ENCODE results near the gene CHRNB4. TPM values are rescaled to one million over a fixed set of nuclear protein-coding genes. Genes with fewer than 3 reads are reported as not detected.

The CHRNB4 gene, protein sequence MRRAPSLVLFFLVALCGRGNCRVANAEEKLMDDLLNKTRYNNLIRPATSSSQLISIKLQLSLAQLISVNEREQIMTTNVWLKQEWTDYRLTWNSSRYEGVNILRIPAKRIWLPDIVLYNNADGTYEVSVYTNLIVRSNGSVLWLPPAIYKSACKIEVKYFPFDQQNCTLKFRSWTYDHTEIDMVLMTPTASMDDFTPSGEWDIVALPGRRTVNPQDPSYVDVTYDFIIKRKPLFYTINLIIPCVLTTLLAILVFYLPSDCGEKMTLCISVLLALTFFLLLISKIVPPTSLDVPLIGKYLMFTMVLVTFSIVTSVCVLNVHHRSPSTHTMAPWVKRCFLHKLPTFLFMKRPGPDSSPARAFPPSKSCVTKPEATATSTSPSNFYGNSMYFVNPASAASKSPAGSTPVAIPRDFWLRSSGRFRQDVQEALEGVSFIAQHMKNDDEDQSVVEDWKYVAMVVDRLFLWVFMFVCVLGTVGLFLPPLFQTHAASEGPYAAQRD
- total RNA-seq: not detected in 2 replicates

GRCh38 chr15:78641102-78641748 lies at the start of gene CHRNB4:
CHRNB4 (minus strand) TSS chr15:78641210; CDS start chr15:78641133, 77 bp downstream.

DNA sequence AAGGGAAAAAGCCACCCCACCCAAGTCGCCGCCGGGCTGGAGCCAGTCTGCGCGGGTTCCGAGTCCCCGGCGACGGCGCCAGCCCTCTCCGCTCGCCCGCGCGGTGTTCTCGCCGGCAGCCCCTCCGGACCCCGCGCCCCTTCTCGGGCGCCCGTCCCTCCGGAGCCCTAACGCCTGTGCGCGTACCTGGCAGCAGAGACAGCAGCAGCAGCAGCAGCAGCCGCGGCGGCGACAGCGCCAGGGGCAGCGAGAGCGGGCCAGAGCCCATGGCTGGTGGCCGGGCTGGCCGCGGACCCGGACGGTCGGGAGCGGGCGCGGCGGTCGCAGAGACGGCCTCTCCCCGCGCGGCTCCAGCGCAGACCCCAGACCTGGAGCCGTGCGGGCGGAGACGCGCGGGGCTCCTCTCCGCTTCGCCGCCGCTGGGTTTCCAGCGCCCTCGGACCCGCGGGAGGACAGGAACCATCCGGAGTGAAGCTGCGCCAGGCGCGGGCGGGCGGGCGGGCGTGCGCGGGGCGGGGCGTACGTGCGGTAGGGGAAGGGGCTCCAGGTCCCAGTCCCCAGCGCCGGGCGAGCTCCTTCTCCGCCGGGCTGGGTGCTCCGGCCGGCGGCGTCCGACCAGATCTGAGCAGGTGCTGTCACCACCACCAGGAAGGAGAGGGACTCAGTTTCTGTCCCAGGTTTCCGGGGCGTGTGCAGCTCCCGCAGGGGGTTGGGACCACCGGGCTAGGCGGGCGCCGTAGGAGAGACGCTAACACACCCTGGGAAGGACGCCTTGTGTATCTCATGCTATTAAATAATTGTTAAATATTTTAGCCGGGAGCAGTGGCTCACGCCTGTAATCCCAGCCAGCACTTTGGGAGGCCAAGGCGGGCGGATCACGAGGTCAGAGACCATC lies 20.2 kb downstream of the CHRNB4 start, which contains the start of gene CHRNA3:
TSS of gene CHRNA3 (minus strand) at position 470 of the 895 bp plus-strand sequence. CDS start at position 268, 202 bp downstream.

Other genes starting within 250 kb of the CHRNB4 start
- gene IREB2, start 203.0 kb downstream of the CHRNB4 start, total RNA-seq: 11.2 and 28.2 TPM in 2 replicates
- gene HYKK, start 133.6 kb downstream of the CHRNB4 start, total RNA-seq: 1.6 and 1.8 TPM in 2 replicates
- gene PSMA4, start 100.8 kb downstream of the CHRNB4 start, total RNA-seq: 109 and 183 TPM in 2 replicates
- 0.49 TPM in 1 of 2 replicates, not detected in the other for gene CHRNA5, start 75.7 kb downstream of the CHRNB4 start, total RNA-seq
- gene CHRNA3, start 20.2 kb downstream of the CHRNB4 start, total RNA-seq: not detected in 2 replicates
- 16.8 and 19.9 TPM in 2 replicates for gene ADAMTS7, start 170.3 kb upstream of the CHRNB4 start, total RNA-seq
- gene MORF4L1, start 231.7 kb upstream of the CHRNB4 start, total RNA-seq: 252 and 312 TPM in 2 replicates

Data from cardiac atrium fibroblast (primary cell).